NT2/D1 (cell line): ENCODE data around the gene ABCG1.

ENCODE experiments used
- SUZ12 ChIP-seq: IDR thresholded peaks from 2 replicates; pipeline ENCODE4 v1.6.1; 2011; ENCODE audit not compliant: insufficient read length, insufficient read depth; ENCODE audit errors: extremely low read depth
- YY1 ChIP-seq: IDR thresholded peaks from 2 replicates; pipeline ENCODE4 v1.6.1; 2011; ENCODE audit not compliant: insufficient read length, insufficient read depth
- ZNF274 ChIP-seq: IDR thresholded peaks from 2 replicates; pipeline ENCODE4 v1.6.1; 2011; ENCODE audit warnings: mild to moderate bottlenecking, low read depth, low read length

DNA sequence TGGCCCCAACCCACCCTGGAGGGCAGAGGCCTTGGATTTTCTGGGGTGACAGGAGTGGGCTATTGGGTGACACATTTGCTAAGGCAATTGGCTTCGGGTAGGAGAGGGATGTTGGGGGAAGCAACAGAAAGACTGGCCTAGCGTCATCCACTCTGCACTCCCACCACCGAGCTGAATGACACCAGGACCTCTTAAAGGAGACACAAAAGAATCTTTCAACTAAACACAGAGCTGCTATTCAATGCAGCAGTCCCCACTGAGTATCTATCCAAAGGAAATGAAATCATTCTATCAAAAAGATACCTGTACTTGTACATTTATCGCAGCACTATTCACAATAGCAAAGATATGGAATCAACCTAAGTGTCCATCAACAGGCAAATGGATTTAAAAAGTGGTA is 125.7 kb downstream of the ABCG1 start:
- TF ChIP-seq YY1 (no peak), ZNF274 (no peak), SUZ12 (no peak)
